ENCODE results near the gene NAA80.

Gene NAA80, protein sequence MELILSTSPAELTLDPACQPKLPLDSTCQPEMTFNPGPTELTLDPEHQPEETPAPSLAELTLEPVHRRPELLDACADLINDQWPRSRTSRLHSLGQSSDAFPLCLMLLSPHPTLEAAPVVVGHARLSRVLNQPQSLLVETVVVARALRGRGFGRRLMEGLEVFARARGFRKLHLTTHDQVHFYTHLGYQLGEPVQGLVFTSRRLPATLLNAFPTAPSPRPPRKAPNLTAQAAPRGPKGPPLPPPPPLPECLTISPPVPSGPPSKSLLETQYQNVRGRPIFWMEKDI

GRCh38 chr3:50298836-50299637 is at the start of gene NAA80, which contains the start of gene HYAL3:
NAA80 (minus strand) TSS chr3:50299405; CDS start chr3:50297463, 1,942 bp downstream.
HYAL3 (minus strand) TSS chr3:50299405; CDS start chr3:50295602, 3,803 bp downstream.
- peak; percentile 91 for DNase-seq

- no peak for DNase-seq
These were observed 48.1 kb upstream of the NAA80 start for GRCh38 chr3:50347187-50347813.

DNA sequence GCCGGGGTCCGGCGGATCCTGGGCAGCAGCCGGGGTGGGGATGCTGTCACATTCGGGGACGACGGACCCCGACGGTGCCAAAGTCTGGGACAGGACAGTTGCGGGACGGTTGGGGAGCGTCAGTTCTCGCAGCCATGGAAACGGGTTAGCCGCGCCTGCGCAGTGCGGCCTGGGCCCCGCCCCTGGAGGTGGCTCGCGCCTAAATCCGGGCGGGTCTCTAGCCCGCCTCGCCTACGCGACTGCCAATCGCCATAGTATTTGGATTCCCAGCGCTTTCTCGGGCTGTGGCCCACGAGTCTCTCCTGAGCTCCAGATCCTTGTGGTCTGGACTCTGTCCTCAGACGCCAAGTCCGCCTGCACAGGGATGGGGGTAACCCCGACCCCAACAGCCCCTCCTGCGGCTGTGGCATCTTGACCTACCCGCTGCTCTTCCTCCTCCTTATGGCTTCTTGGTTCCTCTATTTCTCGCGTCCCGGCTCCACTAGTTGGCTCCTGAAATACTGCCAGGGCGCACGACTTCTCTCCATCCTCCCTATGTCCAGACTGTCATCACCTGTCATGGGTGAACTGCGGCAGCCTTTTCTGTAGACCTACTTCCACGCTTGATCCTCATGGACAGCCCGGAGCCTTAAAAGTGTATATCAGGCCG is 46.5 kb upstream of the NAA80 start, which contains the start of gene ZMYND10:
Gene ZMYND10 (minus strand): TSS at position 147 of the 649 bp plus-strand sequence. CDS start 153 bp downstream, outside the sequence.
- DNase-seq = no peak

DNA sequence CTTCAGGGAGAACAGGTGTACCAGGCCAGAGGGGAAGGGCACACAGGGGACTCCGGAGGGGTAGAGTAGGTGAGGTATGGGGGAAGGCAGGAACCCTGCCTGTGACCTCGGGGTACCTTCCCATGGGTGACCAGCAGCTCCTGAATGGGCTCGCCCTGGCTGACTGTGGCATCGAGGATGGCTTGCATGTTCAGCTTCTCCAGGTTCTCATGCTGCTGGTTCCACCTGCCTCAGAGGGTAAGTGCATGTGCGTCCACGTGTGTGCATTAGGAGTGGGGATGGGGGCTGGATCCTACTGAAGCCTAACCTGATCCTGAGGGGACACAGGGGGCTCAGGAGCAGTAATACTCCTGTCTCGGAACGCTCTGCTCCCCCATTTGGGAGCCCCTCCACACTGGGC is 45.8 kb upstream of the NAA80 start:
- DNase-seq = no peak

GRCh38 chr3:50342813-50343633 is 43.8 kb upstream of the NAA80 start:
- DNase-seq = no peak

DNA sequence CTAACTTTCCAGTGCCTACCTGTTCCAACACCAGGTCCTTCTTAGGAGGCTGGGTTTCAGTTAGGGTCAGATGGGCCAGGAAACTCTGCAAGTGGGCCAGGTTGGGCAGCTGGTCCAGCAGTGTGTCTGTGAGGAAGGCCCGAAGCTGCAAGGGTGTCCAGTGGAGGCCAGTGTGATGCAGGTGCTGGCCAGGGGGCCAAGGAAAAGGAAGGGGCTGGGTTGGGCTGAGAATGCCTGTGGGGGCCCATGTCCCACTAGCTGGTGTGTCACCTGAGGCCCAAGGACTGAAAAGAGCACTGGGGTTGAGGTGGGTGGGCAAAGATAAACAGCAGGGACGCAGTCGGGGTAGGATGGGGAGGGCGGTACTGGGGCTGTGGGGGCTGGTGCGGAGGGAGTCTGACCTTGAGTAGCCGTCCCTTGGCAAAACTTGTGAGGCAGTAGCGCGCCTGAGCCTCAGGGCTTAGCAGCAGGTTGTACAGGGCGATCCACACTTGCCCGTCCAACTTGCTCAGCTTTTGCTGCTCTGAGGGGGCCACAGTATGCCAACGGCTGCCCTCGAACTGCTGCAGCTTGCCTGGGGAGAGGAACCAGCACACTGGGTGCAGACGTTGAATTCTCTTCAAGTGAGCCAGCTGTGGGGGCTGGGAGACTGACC is 42.9 kb upstream of the NAA80 start:
- no peak for DNase-seq

DNA sequence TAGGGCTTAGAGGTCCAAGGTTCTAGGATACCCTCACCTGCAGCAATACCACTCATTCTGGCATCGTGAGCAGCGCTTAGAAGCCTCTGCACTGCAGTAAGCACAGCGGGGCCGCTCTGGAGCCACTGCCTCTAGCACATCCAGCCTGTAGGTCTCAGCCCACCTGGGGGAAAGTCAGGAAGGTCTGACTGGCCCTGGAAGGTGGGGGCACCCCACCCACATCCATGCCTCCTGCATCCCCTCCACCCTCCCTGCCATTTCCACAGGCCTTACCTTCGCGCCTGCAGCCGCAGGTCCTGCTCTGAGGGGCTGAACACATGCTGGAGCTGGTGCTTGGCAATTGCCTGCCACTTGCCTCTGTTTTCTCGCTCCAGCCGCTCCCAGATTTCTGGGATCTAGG is 42.3 kb upstream of the NAA80 start:
- no peak for DNase-seq

GRCh38 chr3:50340448-50341329 is 41.5 kb upstream of the NAA80 start, which contains the start of gene RASSF1:
RASSF1 (minus strand) TSS chr3:50340836; CDS start chr3:50340805, 31 bp downstream.
- no peak for DNase-seq

GRCh38 chr3:50340147-50340447 is 40.9 kb upstream of the NAA80 start:
- no peak for DNase-seq

- no peak for DNase-seq
These were observed 40.4 kb upstream of the NAA80 start for GRCh38 chr3:50339485-50340146.

DNA sequence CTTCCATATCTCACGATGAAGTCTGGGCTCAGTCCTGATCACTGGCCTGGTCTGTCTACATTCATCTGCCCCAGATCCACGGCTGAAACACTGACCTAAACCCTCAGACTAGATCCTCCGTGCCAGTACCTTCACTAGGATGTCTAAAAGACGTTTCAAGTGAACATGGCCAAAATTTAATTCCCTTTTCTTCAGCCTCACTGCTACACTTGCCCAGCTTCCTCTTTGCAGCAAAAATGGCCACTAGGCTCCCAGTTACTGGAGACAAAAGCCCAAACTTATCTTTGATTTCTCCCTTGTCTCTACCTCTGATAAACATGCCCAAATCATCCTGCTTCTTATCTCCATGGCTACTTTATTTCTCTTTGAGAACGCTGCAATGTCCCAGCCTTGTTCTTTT is 39.8 kb upstream of the NAA80 start:
- no peak for DNase-seq

GRCh38 chr3:50337175-50337861 is 38.1 kb upstream of the NAA80 start:
- DNase-seq = peak; percentile 90

DNA sequence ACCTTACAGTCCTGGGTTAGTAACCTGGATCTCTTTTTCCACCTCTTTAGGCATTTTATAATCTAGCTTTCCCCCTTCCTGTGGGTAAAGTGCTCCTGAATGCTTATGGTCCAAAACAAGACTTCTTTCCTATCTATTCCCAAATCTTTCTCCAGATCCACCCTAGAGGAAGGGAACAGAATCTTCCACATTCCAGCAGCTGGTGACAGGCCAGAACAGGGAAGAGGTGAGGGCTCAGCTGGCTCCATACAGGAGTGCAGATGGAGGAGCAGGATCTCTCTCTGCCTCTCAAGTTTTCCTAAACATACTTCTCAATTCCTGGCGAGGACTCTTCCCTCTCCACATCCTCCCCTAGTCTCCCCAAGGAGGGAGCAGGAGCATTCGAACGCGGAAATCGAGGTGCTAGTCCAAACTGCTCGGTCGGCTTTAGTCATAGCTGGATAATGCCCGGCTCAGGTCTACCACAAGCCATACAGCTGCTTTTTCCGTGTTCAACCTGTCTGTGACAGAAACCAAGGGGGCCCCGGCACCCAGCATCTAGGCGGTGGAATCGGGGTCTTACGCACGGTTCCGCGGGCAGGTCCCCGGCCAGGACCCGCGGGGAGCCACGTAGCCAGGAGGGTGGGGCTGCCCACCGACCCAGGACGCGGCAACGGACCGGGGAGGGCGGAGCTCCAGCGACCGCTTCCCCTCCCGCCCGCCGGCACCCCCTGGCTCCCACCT is 37.4 kb upstream of the NAA80 start:
- DNase-seq = no peak

DNA sequence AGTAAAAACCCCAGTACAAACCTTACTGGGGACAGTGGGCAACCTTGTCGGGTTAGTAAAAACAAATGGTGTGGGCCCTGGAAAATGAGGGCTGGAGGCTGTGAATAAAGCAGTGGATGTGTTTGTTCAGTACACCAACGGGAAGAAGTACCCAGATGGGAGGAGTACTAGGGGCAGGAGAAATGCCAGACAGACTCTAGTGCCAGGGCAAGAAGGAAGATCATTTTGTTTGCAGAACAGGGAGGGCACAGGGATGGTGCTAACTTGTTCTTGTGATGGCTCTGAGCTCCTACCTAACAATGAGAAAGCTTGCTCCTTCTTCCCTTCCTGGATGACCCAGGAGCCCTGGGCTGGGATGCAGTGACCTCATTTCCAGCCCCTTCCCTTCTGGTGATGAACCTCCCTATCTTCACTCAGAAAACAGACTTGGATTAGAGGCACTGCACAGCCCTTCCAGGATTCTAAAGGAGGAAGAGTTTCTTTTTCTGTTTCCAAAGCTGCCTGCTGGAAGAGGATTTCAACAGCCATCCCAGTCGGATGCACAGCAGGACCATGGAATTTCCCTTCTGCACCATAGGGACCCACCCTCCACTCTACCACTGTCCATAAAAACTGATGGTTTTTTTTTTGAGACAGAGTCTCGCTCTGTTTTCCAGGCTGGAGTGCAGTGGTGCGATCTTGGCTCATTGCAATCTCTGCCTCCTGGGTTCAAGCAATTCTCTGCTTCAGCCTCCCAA is 35.3 kb upstream of the NAA80 start:
- no peak for DNase-seq

- DNase-seq = no peak
These were observed 34.6 kb upstream of the NAA80 start for GRCh38 chr3:50333744-50334328.

- no peak for DNase-seq
These were observed 32.2 kb upstream of the NAA80 start for GRCh38 chr3:50331364-50331907.

DNA sequence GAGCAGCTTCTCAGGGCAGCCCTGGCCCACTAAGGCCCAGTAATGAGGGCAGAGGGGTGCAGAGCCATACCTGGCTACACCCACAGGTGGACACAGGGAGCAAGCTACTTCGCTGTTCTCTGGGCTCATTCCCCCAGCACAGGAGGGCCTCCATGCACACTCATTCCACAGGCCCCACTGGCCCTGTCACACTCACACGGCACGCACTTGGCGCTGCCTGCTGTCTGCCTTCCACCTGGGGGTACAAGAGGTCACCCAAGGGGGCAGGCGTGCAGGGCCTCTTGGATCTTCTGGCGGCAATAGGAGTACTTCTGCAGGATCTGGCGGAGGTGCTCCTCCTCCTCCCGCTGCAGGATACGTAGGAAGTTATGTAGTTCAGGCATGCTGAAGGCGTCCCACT is 31.1 kb upstream of the NAA80 start:
- DNase-seq = no peak

All from DMS 273 treated with DMSO at 0.1 percent for 48 hours (cell line).